ENCODE data around the gene NUDT8.

GRCh38 chr11:67613960-67614715 lies 15.6 kb downstream of the NUDT8 start:
- TF ChIP-seq CTCF (IDR thresholded peaks at IDR 0.05) (peak; percentile 44 to 61 (median 46)), POLR2AphosphoS5 (IDR thresholded peaks at IDR 0.05) (peak in 1 of 3 donors; percentile 37)

All from breast epithelium (tissue), 3 donors.